DMS114 treated with DMSO at 0.1 percent for 48 hours (cell line): ENCODE measurements around the gene MYO1A.
"Not testable (repeated sequence)": the region's sequence is repeated elsewhere in the genome, so short reads cannot be mapped to it uniquely, and the experiment has no call there.

Experiments
- DNase-seq: peaks from one replicate; lab custom pipeline; 2025; ENCODE audit not compliant: unreplicated experiment; lab: John Stamatoyannopoulos, UW

The MYO1A gene

DNA sequence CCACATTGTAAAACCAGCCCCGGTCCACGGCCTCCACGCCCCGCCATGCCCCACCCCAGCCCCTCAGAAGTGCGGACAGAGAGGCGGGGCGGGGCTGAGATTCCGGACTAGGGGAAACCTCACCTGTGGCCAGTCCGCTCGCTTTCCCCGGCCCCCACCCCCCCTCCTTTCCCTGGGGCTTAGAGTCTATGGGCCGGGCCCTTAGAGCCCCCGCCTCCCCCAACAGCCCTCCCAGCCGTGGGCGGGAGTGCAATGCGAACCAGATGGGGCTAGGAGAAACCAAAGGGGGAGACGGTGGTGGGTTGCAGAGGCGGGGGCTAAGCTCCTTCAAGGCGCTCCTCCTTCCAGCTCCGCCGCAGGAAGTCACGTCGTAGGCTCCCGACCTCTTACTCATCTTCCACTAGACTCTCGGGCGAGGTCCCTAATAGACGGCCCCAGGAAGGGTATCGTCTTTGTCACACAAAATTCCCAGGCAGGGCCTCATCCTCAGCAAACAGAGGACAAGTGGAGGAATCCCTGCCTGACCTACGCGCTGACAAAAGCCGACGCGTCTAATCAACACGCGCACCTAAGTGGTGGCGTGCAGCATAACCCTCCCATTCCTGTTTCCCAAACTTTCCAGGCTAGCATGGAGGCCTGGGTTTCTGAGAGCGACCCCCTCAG lies 37.9 kb upstream of the MYO1A start:
- DNase-seq, result peak; percentile 79

DNA sequence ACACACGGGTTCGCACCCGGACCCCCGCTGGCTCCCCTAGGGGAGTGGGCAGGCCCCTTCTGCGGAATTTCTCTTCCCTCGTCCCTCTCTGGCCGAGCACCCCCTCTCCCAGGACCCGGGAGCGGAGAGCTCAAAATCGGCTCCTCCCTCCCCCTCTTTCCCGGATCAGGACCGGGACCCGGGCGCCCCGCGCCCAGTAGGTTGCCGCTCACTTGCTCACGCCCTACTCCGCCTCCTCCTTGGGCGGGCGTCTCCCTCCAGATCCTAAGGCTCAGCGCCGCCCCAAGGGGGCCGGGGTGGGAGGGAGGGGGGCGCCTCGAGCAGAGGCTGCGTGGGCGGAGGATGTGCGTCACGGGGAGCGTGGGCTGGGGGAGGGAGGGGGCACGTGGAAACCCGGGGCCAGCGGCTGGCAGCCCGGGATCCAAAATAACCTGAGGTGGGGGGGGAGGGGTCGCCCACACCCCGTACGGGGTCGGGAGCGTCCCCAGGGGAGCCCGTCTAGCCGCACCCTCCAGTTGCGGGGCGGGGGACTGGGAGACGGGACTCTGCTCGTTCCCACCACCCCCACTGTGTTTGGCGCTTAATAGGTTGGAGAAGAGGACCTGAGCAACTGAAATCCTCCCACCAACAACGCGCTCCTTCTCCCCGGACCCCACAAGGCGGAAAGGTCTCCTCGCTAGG lies 37.2 kb upstream of the MYO1A start:
- DNase-seq, result peak; percentile 76

- DNase-seq, result peak; percentile 62
Measured at GRCh38 chr12:57086493-57087009, 36.6 kb upstream of the MYO1A start.

GRCh38 chr12:57085999-57086492 lies 36.1 kb upstream of the MYO1A start:
- DNase-seq, result peak; percentile 37

DNA sequence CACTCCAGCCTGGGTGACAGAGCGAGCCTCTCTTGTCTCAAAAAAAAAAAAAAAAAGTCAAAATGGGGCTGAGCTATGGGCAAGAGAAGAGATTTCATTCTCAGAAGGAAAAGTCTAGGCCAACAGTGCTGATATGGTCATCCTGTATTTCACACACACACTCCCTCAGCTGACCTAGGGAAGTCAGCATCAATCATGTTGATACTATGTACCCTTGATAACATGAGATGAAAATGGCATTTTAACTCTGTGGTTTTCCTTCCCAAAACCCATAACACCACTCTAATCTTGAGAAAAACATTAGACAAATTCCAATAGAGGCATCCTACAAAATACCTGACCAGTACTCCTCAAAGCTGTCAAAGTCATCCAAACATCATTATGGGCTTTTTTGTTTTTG lies 30.9 kb upstream of the MYO1A start:
- no peak for DNase-seq

DNA sequence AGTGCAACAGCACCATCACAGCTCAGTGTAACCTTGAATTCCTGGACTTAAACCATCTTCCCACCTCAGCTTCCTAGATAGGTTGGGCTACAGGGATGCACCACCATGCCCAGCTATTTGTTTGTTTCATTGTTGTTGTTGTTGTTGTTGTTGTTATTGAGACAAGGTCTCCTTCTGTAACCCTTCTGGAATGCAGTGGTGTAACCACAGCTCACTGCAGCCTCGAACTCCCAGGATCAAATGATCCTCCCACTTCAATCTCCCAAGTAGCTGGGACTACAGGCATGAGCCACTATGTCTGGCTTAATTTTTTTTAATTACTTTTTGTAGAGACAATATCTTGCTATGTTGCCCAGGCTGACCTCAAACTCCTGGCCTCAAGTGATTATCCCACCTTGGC lies 29.9 kb upstream of the MYO1A start:
- no peak for DNase-seq

DNA sequence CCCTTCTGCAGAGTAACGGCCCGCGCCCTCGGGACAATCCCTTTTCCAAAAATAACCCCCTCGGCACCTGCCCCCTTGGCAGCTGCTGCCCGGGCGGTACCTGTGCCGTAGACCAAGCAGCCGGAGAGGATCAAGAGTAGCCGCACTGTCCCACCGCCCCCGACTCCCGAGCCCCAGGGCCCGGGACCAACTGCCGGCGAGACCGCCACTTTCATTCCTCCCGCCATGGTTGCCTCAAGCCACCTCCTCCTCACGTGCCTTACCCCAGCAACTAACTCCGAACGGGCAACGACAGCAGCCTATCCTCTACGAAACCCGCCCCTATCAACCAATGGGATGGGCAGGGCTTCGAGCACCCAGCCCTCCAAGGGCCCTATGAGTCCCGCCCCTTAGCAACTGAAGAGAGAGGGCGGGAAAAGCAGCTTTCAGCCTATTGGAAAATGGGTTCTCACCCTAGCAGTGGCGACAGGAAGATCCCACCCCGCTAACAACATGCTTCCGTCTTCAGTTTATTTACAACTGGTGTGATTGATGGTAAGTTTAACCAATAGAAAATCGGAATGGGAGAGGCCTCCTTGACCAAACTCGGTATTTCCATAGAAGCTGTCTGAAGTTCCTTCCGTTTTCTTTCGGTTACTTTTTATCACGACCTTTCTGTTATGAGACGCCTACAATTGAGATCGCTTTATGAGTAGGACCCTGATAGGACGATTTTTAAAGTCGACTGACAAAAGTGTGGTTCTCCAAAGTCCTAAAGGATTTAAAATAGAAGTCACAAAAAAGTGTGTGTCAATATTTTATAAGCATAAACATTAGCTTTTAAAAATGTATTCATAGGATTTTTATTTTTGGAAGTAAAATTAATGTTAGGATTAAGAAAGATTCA lies 28.8 kb upstream of the MYO1A start, which contains the start of gene NEMP1:
NEMP1 (minus strand) TSS at position 273 of the 886 bp plus-strand sequence; CDS start at position 227, 46 bp downstream.
- DNase-seq, result peak; percentile 100

DNA sequence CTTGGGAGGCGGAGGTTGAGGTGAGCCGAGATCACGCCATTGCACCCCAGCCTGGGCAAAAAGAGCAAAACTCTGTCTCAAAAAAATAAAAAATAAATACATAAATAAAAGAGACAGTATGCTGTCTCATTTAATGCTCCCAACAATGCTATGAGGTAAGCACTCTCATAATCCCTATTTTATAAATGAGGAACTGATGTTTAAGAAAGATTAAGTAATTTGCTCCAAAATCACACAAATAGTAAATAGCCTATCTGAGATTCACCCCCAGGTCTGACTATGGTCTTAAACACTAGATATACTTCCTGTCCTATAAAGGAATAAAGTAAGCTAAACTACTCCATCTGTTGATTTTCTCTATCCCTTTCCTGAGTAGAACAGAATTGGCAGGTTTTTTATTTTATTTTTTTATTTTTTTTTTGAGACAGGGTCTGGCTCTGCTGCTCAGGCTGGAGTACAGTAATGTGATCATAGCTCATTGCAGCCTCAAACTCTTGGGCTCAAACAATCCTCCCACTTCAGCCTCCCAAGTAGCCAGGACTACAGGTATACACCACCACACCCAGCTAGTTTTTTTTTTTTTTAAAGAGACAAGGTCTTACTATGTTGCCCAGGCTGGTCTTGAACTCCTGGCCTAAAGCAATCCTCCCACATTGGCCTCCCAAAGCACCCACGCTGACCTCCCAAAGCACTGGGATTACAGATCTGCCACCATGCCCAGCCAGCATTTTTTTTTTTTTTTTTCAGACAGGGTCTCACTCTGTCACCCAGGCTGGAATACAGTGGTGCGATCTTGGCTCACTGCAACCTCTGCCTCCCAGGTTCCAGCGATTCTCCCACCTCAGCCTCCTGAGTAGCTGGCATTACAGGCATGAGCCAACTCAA lies 23.9 kb upstream of the MYO1A start:
- not testable (repeated sequence) for DNase-seq

DNA sequence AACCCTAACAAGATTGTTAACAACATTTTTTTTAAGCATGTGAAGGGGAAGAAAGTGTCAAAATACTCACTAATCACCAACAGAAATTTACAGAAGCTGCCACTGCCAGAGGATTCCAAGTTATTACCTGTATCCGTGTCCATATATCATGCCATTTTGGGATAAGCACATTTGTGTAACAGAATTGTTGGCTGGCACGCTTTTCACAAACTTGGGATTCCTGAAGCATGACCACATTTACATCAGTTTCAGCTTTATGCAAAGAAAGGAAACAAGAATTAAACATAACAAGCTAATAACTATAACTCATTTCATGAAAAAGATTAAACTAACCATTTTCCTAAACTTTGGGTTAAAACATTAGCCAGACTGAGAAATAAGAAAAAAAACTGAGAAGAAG lies 22.7 kb upstream of the MYO1A start:
- no peak for DNase-seq

DNA sequence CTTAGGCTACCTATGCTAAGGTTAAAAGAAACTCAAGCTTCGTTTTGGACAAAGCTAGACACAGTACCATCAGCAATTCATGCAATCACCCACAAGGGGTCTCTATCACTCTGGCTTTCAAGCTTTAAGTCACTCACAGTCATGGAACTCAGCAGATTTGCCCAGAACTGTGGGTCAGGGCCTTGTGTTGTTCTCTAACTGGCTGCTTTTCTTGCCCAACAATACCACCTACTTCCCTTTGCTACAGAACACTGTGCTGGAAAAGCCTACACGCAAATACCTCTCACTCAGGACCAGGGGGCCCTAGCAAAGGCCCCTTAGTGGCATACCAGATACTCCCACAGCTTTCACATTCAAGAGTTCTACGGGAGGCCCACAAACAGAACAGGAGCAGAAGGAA lies 19.6 kb upstream of the MYO1A start:
- DNase-seq, result peak; percentile 85

- DNase-seq, result no peak
Measured at GRCh38 chr12:57066245-57066644, 16.3 kb upstream of the MYO1A start.

GRCh38 chr12:57063991-57064685 lies 14.2 kb upstream of the MYO1A start:
- DNase-seq, result no peak

- no peak for DNase-seq
Measured at GRCh38 chr12:57058454-57058853, 8.5 kb upstream of the MYO1A start.

DNA sequence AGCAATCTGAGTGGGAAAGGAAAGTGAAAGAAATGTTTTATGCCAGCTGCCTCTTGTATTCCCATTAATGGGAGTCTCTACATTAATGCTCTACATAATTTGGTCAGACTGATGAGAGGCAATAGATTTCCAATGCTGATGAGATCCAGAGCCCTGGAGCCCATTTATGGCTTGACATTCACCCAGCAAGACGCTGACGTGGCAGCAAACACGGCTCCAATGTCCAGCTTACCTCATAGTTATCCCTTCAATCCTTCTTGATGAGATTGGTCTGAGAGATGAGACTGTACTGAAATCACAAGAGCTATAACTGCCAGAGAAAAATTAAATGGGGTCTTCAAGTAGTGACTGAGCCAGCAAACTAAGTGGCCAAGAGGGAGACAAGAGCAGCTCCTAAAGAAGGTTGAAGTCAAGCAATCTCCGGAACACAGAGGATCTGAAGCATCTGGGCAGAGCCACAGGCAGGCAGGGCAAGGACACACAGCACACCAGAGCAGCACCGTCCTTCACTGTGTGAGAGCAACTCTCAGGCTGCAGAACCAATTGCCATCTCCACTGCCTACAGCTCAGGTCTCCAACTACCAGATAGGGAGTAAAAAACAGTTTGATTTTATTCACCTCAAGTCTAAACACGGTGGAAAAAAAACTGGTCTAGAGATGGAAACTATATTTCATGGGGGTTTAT lies 7.3 kb upstream of the MYO1A start:
- DNase-seq, result no peak

GRCh38 chr12:57055824-57056223 lies 5.9 kb upstream of the MYO1A start:
- DNase-seq, result no peak

- DNase-seq, result not testable (repeated sequence)
Measured at GRCh38 chr12:57053901-57054300, 4.0 kb upstream of the MYO1A start.

DNA sequence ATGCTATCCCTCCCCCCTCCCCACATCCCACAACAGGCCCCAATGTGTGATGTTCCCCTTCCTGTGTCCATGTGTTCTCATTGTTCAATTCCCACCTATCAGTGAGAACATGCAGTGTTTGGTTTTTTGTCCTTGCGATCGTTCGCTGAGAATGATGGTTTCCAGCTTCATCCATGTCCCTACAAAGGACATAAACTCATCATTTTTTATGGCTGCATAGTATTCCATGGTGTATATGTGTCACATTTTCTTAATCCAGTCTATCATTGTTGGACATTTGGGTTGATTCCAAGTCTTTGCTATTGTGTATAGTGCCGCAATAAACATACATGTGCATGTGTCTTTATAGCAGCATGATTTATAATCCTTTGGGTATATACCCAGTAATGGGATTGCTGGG lies 3.2 kb upstream of the MYO1A start:
- DNase-seq, result not testable (repeated sequence)

- no peak for DNase-seq
Measured at GRCh38 chr12:57051011-57051410, 1.1 kb upstream of the MYO1A start.

- no peak for DNase-seq
Measured at GRCh38 chr12:57049119-57049446, 846 bp downstream of the MYO1A start.
